ENCODE data around the gene PSMA8.

DNA sequence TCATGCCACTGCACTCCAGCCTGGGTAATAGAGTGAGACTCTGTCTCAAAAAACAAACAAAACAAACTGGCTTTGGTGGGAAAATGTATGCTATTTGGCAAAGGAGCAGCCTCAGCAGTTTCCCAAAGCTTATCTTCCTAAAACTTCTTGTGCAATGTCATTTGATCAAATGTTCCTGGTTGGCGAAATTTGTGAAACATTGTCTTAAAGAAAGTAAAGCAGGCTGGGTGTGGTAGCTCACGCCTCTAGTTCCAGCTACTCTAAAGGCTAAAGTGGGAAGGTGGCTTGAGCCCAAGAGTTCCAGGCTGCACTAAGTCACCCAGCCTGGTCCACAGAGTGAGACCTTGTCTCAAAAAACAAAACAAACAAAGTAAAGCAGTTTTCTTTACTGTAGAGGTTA is 75.3 kb downstream of the PSMA8 start:
- no peak for TF ChIP-seq EZH2 (IDR thresholded peaks at IDR 0.05; ENCODE audit: borderline replicate concordance)
- TF ChIP-seq, protein P1, sequence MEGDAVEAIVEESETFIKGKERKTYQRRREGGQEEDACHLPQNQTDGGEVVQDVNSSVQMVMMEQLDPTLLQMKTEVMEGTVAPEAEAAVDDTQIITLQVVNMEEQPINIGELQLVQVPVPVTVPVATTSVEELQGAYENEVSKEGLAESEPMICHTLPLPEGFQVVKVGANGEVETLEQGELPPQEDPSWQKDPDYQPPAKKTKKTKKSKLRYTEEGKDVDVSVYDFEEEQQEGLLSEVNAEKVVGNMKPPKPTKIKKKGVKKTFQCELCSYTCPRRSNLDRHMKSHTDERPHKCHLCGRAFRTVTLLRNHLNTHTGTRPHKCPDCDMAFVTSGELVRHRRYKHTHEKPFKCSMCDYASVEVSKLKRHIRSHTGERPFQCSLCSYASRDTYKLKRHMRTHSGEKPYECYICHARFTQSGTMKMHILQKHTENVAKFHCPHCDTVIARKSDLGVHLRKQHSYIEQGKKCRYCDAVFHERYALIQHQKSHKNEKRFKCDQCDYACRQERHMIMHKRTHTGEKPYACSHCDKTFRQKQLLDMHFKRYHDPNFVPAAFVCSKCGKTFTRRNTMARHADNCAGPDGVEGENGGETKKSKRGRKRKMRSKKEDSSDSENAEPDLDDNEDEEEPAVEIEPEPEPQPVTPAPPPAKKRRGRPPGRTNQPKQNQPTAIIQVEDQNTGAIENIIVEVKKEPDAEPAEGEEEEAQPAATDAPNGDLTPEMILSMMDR (IDR thresholded peaks at IDR 0.05; ENCODE audit: poor library complexity): no peak

Data from hepatocyte (in vitro differentiated cells).